HepG2 (cell line): ENCODE measurements around the gene AKAP9. TPM values are rescaled to one million over a fixed set of nuclear protein-coding genes. Genes with fewer than 3 reads are reported as not detected.

Experiments
- ATAC-seq: fragments of 200-7000 bp; cut with Tn5 transposase; 3 replicates; pipeline ENCODE4 v1.9.1; 2020; ENCODE audit warnings: mild to moderate bottlenecking, moderate library complexity
- BruUV-seq: library from RNA; stranded (reverse); fragments of 400-500 nt; replicated peaks from 2 replicates; lab custom pipeline; 2021; lab: Mats Ljungman, UMichigan
- CTCF ChIA-PET: fragments of 300-600 bp; formaldehyde crosslinking; extraction: SDS; loops from one replicate; lab custom pipeline; 2021; ENCODE audit warnings: low total read pairs, inconsistent platforms, low intra/inter-chr PET ratio; lab: Yijun Ruan, JAX
- POLR2A ChIA-PET: fragments of 350-600 bp; sonication (Branson Sonifier 250); formaldehyde crosslinking; loops from one replicate; lab custom pipeline; 2020; ENCODE audit warnings: antibody characterized with exemption, inconsistent platforms; lab: Yijun Ruan, JAX
- DNase-seq: peaks from one replicate; pipeline ENCODE4 v3.0.0-alpha.2; 2015; ENCODE audit warnings: low spot score
- FAIRE-seq: peaks from 3 replicates; lab custom pipeline; 2011; peaks lifted over from hg19 to GRCh38; lab: Jason Lieb, UNC
- H2AFZ ChIP-seq: one replicate; pipeline ENCODE4 v1.6.1; 2011; ENCODE audit warnings: low read length, inconsistent platforms
- H3K27ac ChIP-seq: fragments of 300-600 bp; 3 replicates; pipeline ENCODE4 v1.8.0; 2011; ENCODE audit warnings: mixed run types, mild to moderate bottlenecking, mixed read lengths, low read length, inconsistent platforms; ENCODE audit not compliant: insufficient read depth; ENCODE audit errors: extremely low read length
- H3K27me3 ChIP-seq, 2 experiments: fragments of 200-600 bp in 1 of 2; 2 replicates in 1 of 2; 3 replicates in 1 of 2; pipeline versions ENCODE4 v1.6.0 to v1.8.0; 2011; ENCODE audit warnings: low read length in 2 of 2, mild to moderate bottlenecking in 2 of 2, moderate library complexity in 2 of 2, inconsistent platforms in 1 of 2; ENCODE audit not compliant: insufficient read depth in 2 of 2, control insufficient read depth in 1 of 2
- H3K36me3 ChIP-seq, 2 experiments: fragments of 200-600 bp in 1 of 2; replicated peaks in 1 of 2; 2 replicates in 1 of 2; 3 replicates in 1 of 2; pipeline versions ENCODE4 v1.5.1 to v1.8.0; 2011; ENCODE audit warnings: low read length in 2 of 2, inconsistent platforms in 1 of 2; ENCODE audit not compliant: insufficient read depth in 2 of 2, control insufficient read depth in 1 of 2
- H3K4me1 ChIP-seq: 2 replicates; pipeline ENCODE4 v1.5.1; 2012; ENCODE audit warnings: low read length, inconsistent platforms; ENCODE audit not compliant: insufficient read depth
- H3K4me2 ChIP-seq: 2 replicates; pipeline ENCODE4 v1.6.0; 2011; ENCODE audit warnings: low read depth, low read length, inconsistent platforms
- H3K4me3 ChIP-seq, 3 experiments: fragments of 200-600 bp in 1 of 3; sonication (generic), shearing (Covaris generic) in 1 of 3; replicated peaks in 1 of 3; 2 replicates each; pipeline ENCODE4 v1.5.1; 2011 to 2016; ENCODE audit warnings: low read length in 3 of 3, inconsistent platforms in 2 of 3, low read depth in 2 of 3, mild to moderate bottlenecking in 2 of 3, control low read depth in 1 of 3, mixed read lengths in 1 of 3; ENCODE audit not compliant: insufficient read depth in 1 of 3
- H3K79me2 ChIP-seq: one replicate; pipeline ENCODE4 v1.6.1; 2011; ENCODE audit warnings: low read length, inconsistent platforms; ENCODE audit not compliant: insufficient read depth
- H3K9ac ChIP-seq: 2 replicates; pipeline ENCODE4 v1.6.0; 2011; ENCODE audit warnings: mild to moderate bottlenecking, low read depth, low read length, inconsistent platforms; ENCODE audit not compliant: insufficient read depth
- H3K9me3 ChIP-seq: 2 replicates; pipeline ENCODE4 v1.5.1; 2012; ENCODE audit warnings: mild to moderate bottlenecking, low read length
- H4K20me1 ChIP-seq: 2 replicates; pipeline ENCODE4 v1.6.0; 2011; ENCODE audit warnings: inconsistent platforms, mild to moderate bottlenecking, low read length, moderate library complexity; ENCODE audit not compliant: insufficient read depth
- CEBPG ChIP-seq: IDR thresholded peaks from 2 replicates; pipeline ENCODE4 v1.6.1; 2016
- EP300 ChIP-seq, 3 experiments: sonication (generic) in 1 of 3; formaldehyde crosslinking in 1 of 3; IDR thresholded peaks; 2 replicates each; pipeline versions ENCODE4 v1.5.1 to v1.6.1; 2011 to 2020; ENCODE audit warnings: low read depth in 2 of 3, low read length in 2 of 3, borderline replicate concordance in 1 of 3, improper control_type of control experiment in 1 of 3, mild to moderate bottlenecking in 1 of 3, missing genetic modification reagents in 1 of 3, moderate library complexity in 1 of 3
- MAFF ChIP-seq: IDR thresholded peaks from 2 replicates; pipeline ENCODE4 v1.6.1; 2011; ENCODE audit warnings: low read depth, low read length, improper control_type of control experiment
- MAFK ChIP-seq, 2 experiments: IDR thresholded peaks in 1 of 2; conservative IDR thresholded peaks in 1 of 2; 2 replicates each; pipeline ENCODE4 v1.6.1; 2011; ENCODE audit warnings: improper control_type of control experiment in 2 of 2, low read length in 2 of 2
- ZC3H13 ChIP-seq: sonication (generic); formaldehyde crosslinking; IDR thresholded peaks from 2 replicates; pipeline ENCODE4 v1.8.1; 2023; ENCODE audit warnings: mild to moderate bottlenecking, missing genetic modification reagents, moderate library complexity
- WGBS: methylation state at CpG from one replicate; pipeline ENCODE4 v1.1.6; 2017; ENCODE audit warnings: low lambda C conversion rate; 5-methylcytosine and 5-hydroxymethylcytosine counted together
- in situ Hi-C: cut with HindIII; loops from 2 replicates; pipeline ENCODE4 v1.10.0; 2017; ENCODE audit warnings: low pct_unique_long_range_greater_than_20kb; ENCODE audit not compliant: extremely low pct_ligation_motif_present
- intact Hi-C: fragments of 100-400 bp; cut with micrococcal nuclease; formaldehyde crosslinking; loops from one replicate; pipeline ENCODE4 v1.10.0; 2022; ENCODE audit not compliant: unreplicated experiment
- polyA plus RNA-seq, 8 experiments: library from polyadenylated mRNA; depleted of rRNA in 3 of 8; stranded (reverse) in 7 of 8; unstranded in 1 of 8; fragments of >200 nt; fragmentation: Illumina TruSeq in 4 of 8; extraction: Trizol in 4 of 8; gene quantifications; 2 replicates each; pipeline versions ENCODE4 v1.2.1 to v1.2.3, GENCODE V29; 2011 to 2016; ENCODE audit warnings: low read depth in 4 of 8, missing spikeins in 1 of 8, mixed read lengths in 1 of 8; ENCODE audit not compliant: insufficient read depth in 1 of 8
- total RNA-seq, 5 experiments: library from RNA; depleted of rRNA; stranded (reverse); fragments of >200 nt; fragmentation: Illumina TruSeq; extraction: Trizol; gene quantifications; 2 replicates each; pipeline ENCODE4 v1.2.3, GENCODE V29; 2016; ENCODE audit warnings: low read depth in 1 of 5
- TF ChIP-seq, protein P1 (sequence below): IDR thresholded peaks from 2 replicates; pipeline ENCODE4 v1.6.1; 2016; ENCODE audit warnings: mild to moderate bottlenecking

Gene AKAP9
- total and polyA plus RNA-seq, 2 of the 13 experiments (the other 11 are each of a cell fraction or from before 2014, with no cell fraction given), result 27.6 to 33.1 TPM

DNA sequence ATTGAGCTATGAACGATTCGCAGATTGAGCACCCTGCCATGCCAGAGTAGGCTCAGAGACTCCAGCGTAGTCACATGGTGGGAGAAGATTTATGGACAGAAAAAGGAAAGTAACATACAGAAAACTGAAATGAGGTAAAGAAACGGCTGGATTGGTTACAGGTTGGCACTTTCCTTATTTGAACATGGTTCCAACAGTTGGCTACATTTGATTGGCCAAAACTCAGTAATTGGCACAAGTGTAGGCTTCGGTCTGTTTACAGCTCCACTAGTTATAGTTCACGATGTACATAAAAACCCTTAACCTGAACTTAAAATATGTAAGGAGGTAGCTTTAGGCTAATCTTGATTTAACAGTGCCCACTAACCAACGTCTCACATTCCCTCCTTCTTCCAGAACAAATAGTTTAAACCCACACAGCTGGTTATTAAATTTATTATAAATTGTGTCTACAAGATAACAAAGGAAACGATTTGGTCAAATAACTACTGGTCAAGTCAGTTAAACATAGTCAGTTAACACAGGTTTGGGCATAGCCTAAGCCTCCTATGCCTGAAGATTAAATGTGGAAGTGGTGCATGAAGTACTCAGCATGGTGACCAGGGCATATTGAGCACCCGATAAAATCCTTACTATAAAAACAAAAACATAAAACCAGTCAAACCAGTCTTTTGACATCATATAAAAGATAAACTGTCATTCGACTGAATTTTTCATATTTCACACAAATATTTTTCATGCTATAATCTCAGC lies 42.2 kb upstream of the AKAP9 start (continued):
- no peak for TF ChIP-seq EP300 (IDR thresholded peaks at IDR 0.05; ENCODE audit: low read depth in 2 of 2, low read length in 2 of 2)
- no peak for TF ChIP-seq EP300 (CRISPR knock-in tag; IDR thresholded peaks at IDR 0.05; ENCODE audit: borderline replicate concordance)

DNA sequence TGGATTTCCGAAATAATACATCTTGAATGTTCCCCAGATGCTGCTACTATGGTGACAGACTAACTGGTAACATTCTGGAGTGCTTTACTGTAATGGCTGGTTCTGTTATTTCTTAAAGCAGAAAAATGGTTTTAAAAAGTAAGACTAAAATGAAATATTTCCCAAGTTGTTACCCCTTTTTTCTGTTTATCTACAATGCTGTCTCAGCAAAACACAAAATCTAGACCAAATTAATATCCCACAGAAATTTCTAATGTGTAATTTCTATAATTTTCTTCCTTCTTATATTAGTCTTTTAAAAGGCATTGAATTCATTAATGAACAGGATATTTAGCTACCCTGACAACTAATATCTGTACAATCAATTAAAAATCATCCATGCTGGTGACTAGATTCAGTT lies 41.1 kb upstream of the AKAP9 start:
- H3K9ac ChIP-seq, result no peak overlapping the region
- H3K27me3 ChIP-seq, result no peaks in the 10 kb centered on the region
- H3K4me1 ChIP-seq, result no peaks in the 10 kb centered on the region
- BruUV-seq, result no TSS peak
- no peaks in the 10 kb centered on the region for H4K20me1 ChIP-seq
- DNase-seq (no peak), ATAC-seq (no peak), FAIRE-seq (no peak)
- in situ Hi-C loops, result no loop called here
- H3K4me2 ChIP-seq, result no peak overlapping the region
- 3% methylated on average over 1 of the region's 1 CpG for WGBS
- intact Hi-C loops, result no loop called here
- ChIA-PET POLR2A (no interaction called here), CTCF (no interaction called here)
- TF ChIP-seq CEBPG (CRISPR knock-in tag) (no peak), MAFF (0 out of 2 replicates have a peak, but pooled peaks have one; percentile 35), MAFK (conservative IDR thresholded peaks at IDR 0.05 in 1 of 2, IDR thresholded peaks at IDR 0.05 in 1 of 2; ENCODE audit: low read length in 2 of 2) (peak; percentile 55 to 70), ZC3H13 (CRISPR knock-in tag) (no peak)
- TF ChIP-seq, protein P1, sequence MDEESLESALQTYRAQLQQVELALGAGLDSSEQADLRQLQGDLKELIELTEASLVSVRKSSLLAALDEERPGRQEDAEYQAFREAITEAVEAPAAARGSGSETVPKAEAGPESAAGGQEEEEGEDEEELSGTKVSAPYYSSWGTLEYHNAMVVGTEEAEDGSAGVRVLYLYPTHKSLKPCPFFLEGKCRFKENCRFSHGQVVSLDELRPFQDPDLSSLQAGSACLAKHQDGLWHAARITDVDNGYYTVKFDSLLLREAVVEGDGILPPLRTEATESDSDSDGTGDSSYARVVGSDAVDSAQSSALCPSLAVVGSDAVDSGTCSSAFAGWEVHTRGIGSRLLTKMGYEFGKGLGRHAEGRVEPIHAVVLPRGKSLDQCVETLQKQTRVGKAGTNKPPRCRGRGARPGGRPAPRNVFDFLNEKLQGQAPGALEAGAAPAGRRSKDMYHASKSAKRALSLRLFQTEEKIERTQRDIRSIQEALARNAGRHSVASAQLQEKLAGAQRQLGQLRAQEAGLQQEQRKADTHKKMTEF (CRISPR knock-in tag), result no peak
- no peak overlapping the region for H3K4me3 ChIP-seq
- no peak overlapping the region for H2AFZ ChIP-seq
- no peaks in the 10 kb centered on the region for H3K36me3 ChIP-seq
- H3K27ac ChIP-seq, result no peak overlapping the region
- no peaks in the 10 kb centered on the region for H3K9me3 ChIP-seq
- no peaks in the 10 kb centered on the region for H3K79me2 ChIP-seq
